Suppressor macrophage treated with lipopolysaccharide for 4 hours (primary cell): ENCODE measurements around the gene SCN3A.

Source experiments
- DNase-seq: peaks from one replicate; pipeline ENCODE4 v3.0.0-alpha.2; 2020

Gene SCN3A

GRCh38 chr2:165110394-165110793, 93.5 kb downstream of the SCN3A start:
- DNase-seq, result no peak

- DNase-seq, result no peak
Observed at GRCh38 chr2:165109915-165110314, 93.9 kb downstream of the SCN3A start.

GRCh38 chr2:165105926-165106325, 97.9 kb downstream of the SCN3A start:
- DNase-seq, result no peak

- no peak for DNase-seq
Observed at GRCh38 chr2:165087933-165088901, 115.6 kb downstream of the SCN3A start.

- DNase-seq, result no peak
Observed at GRCh38 chr2:165086337-165086736, 117.5 kb downstream of the SCN3A start.

GRCh38 chr2:165083326-165083725, 120.5 kb downstream of the SCN3A start:
- no peak for DNase-seq

- no peak for DNase-seq
Observed at GRCh38 chr2:165082479-165082878, 121.4 kb downstream of the SCN3A start.

GRCh38 chr2:165081276-165081675, 122.6 kb downstream of the SCN3A start:
- no peak for DNase-seq

GRCh38 chr2:165079432-165079831, 124.4 kb downstream of the SCN3A start:
- no peak for DNase-seq

GRCh38 chr2:165078913-165079312, 124.9 kb downstream of the SCN3A start:
- DNase-seq, result no peak

GRCh38 chr2:165074884-165075283, 129.0 kb downstream of the SCN3A start:
- no peak for DNase-seq

- DNase-seq, result no peak
Observed at GRCh38 chr2:165074323-165074722, 129.5 kb downstream of the SCN3A start.

- no peak for DNase-seq
Observed at GRCh38 chr2:165070076-165070475, 133.8 kb downstream of the SCN3A start.

- no peak for DNase-seq
Observed at GRCh38 chr2:165069151-165069550, 134.7 kb downstream of the SCN3A start.

- no peak for DNase-seq
Observed at GRCh38 chr2:165068487-165068757, 135.4 kb downstream of the SCN3A start.

GRCh38 chr2:165067643-165068486, 136.0 kb downstream of the SCN3A start:
- DNase-seq, result no peak

- no peak for DNase-seq
Observed at GRCh38 chr2:165064743-165065142, 139.1 kb downstream of the SCN3A start.

GRCh38 chr2:165060411-165060810, 143.4 kb downstream of the SCN3A start:
- no peak for DNase-seq

GRCh38 chr2:165058476-165059265, 145.2 kb downstream of the SCN3A start:
- no peak for DNase-seq

- DNase-seq, result no peak
Observed at GRCh38 chr2:165057931-165058330, 145.9 kb downstream of the SCN3A start.

- no peak for DNase-seq
Observed at GRCh38 chr2:165057308-165057707, 146.5 kb downstream of the SCN3A start.

GRCh38 chr2:165056564-165056963, 147.3 kb downstream of the SCN3A start:
- no peak for DNase-seq
